Right lobe of liver (tissue), 4 donors: Measurements from ENCODE around the gene CNTN5.

Experiments
- POLR2A ChIP-seq: fragments of 450-650 bp; IDR thresholded peaks from one replicate; pipeline ENCODE4 v1.6.1; 2017; ENCODE audit warnings: antibody characterized with exemption, mild to moderate bottlenecking
- TF ChIP-seq, protein P1 (sequence below), 4 donors: fragments of 200-600 bp in 3 of 4; fragments of 450-650 bp in 1 of 4; IDR thresholded peaks; one replicate each; pipeline versions ENCODE4 v1.5.1 to v1.8.0; 2016 to 2022; ENCODE audit warnings: antibody characterized with exemption in 4 of 4, mild to moderate bottlenecking in 2 of 4
- donor health status: DM: no; HTN: no; CAD: no.
- donor health status: DM: no; HTN: no; CAD: no.
- donor health status: DM: no; HTN: yes; CAD: no.

DNA sequence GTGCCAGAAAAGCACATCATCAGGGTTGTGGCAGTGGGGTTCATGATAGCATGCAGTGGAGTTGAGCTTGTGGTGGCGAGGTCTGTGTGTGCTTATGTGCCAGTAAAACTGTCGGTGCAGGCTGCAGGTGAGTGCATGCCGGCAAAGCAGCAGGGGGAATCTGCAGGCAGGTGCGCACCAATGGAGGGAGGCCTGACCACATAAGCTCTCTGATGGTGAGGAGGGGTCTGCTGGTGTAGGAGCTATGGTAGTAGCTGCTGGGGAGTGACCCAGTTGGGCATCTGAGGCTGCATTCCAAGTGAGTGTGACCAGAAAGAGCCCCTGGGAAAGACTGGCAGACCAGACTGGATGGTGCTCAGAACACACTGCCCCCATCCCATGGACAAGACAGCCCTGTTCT lies 121.5 kb downstream of the CNTN5 start:
- TF ChIP-seq, protein P1, sequence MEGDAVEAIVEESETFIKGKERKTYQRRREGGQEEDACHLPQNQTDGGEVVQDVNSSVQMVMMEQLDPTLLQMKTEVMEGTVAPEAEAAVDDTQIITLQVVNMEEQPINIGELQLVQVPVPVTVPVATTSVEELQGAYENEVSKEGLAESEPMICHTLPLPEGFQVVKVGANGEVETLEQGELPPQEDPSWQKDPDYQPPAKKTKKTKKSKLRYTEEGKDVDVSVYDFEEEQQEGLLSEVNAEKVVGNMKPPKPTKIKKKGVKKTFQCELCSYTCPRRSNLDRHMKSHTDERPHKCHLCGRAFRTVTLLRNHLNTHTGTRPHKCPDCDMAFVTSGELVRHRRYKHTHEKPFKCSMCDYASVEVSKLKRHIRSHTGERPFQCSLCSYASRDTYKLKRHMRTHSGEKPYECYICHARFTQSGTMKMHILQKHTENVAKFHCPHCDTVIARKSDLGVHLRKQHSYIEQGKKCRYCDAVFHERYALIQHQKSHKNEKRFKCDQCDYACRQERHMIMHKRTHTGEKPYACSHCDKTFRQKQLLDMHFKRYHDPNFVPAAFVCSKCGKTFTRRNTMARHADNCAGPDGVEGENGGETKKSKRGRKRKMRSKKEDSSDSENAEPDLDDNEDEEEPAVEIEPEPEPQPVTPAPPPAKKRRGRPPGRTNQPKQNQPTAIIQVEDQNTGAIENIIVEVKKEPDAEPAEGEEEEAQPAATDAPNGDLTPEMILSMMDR (IDR thresholded peaks at IDR 0.05) = no peak
- TF ChIP-seq POLR2A = no peak
